ENCODE data around the gene SETD4. TPM values are rescaled to one million over a fixed set of nuclear protein-coding genes. Genes with fewer than 3 reads are reported as not detected.

SETD4 gene
- total RNA-seq, 1 experiment from 2014 or later = 12.5 TPM

DNA sequence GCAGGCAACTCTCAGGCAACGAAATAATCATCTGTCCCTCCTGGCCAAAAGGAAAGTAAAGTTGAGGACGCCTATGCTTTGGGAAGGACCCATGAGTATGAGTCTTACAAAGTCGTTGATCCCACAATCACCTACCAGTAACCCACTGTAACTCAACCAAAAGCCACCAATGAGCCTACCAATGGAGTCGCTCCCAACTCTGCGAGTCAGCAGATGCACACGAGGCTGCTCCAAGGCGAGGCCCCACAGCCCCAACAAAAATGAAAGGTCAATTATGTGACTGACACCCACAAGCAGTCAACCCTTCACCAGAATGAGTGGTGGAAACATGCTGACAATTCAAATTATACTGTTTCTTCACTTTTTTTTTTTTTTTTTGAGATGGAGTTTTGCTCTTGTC, 12.0 kb downstream of the SETD4 start:
- ChIA-PET CTCF (no interaction called here), POLR2A (ENCODE audit: unreplicated experiment) (no interaction called here)
- no peaks in the 10 kb centered on the region for H3F3A ChIP-seq (ENCODE audit: low read length, unreplicated experiment)
- H3K4me3 ChIP-seq (ENCODE audit: low read length) = no peak overlapping the region
- H4K20me1 ChIP-seq (ENCODE audit: low read length) = no peaks in the 10 kb centered on the region
- no peak for ATAC-seq
- TF ChIP-seq EZH2phosphoT487 (IDR thresholded peaks at IDR 0.05; ENCODE audit: borderline replicate concordance, low read length) (no peak), EZH2 (IDR thresholded peaks at IDR 0.05; ENCODE audit: low read length, unreplicated experiment) (no peak), CTCF (conservative IDR thresholded peaks at IDR 0.05; ENCODE audit: low read depth, low read length) (no peak)
- no TSS peak for BruUV-seq (replicated peaks)
- no peak overlapping the region for H3K27ac ChIP-seq (ENCODE audit: low read length)
- H3K9me2 ChIP-seq (replicated peaks; ENCODE audit: low read length) = no peaks in the 10 kb centered on the region
- H3K4me1 ChIP-seq (ENCODE audit: insufficient read depth, low read length) = 0 out of 2 replicates have a peak, but pooled peaks cover 7% of the 10 kb centered on the region
- H2AFZ ChIP-seq (ENCODE audit: low read length) = no peak overlapping the region
- no peak overlapping the region for H3K9ac ChIP-seq (ENCODE audit: low read length)
- peaks cover 44% of the 10 kb centered on the region for H3K36me3 ChIP-seq (ENCODE audit: low read depth, low read length)
- DNase-seq = no peak
- H3K27me3 ChIP-seq (ENCODE audit: low read length) = no peaks in the 10 kb centered on the region
- no peaks in the 10 kb centered on the region for H3K9me3 ChIP-seq (ENCODE audit: low read length)
- intact Hi-C loops (cut with micrococcal nuclease) = no loop called here
- H3K4me2 ChIP-seq (ENCODE audit: low read length) = no peak overlapping the region
- no peaks in the 10 kb centered on the region for H3K79me2 ChIP-seq (ENCODE audit: low read length)

DNA sequence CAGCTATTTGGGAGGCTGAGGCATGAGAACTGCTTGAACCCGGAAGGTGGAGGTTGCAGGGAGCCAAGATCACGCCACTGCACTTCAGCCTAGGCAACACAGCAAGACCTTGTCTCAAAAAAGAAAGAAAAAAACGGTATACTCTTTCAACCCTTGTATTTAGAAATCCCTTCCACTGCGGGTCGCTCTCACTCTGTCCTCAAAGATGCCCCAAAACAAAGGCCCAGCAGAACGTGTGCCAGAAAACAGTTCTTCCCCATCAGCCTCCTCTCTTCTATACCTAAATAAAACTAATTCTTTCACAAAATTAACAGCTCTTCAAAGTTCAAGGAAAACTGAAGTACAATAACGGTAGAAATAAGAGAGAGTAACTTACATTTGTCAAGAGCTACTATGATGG, 13.2 kb downstream of the SETD4 start:
- BruUV-seq (replicated peaks) = no TSS peak
- Histone ChIP-seq H3K4me1 (ENCODE audit: insufficient read depth, low read length) (0 out of 2 replicates have a peak, but pooled peaks cover 7% of the 10 kb centered on the region), H3K27ac (ENCODE audit: low read length) (no peak overlapping the region), H3F3A (ENCODE audit: low read length, unreplicated experiment) (no peaks in the 10 kb centered on the region), H3K4me3 (ENCODE audit: low read length) (no peak overlapping the region), H3K9ac (ENCODE audit: low read length) (no peak overlapping the region), H2AFZ (ENCODE audit: low read length) (no peak overlapping the region), H3K9me2 (replicated peaks; ENCODE audit: low read length) (no peaks in the 10 kb centered on the region), H3K9me3 (ENCODE audit: low read length) (no peaks in the 10 kb centered on the region), H4K20me1 (ENCODE audit: low read length) (no peaks in the 10 kb centered on the region), H3K27me3 (ENCODE audit: low read length) (no peaks in the 10 kb centered on the region), H3K36me3 (ENCODE audit: low read depth, low read length) (peaks cover 49% of the 10 kb centered on the region), H3K4me2 (ENCODE audit: low read length) (no peak overlapping the region), H3K79me2 (ENCODE audit: low read length) (no peaks in the 10 kb centered on the region)
- ChIA-PET POLR2A (ENCODE audit: unreplicated experiment) (interaction anchor here (0.5 kb wide), 1 partner anchor 1200 kb away, joined by 5 read pairs; no protein-coding TSS in a partner anchor), CTCF (no interaction called here)
- DNase-seq (no peak), ATAC-seq (no peak)
- no peak for TF ChIP-seq CTCF (conservative IDR thresholded peaks at IDR 0.05; ENCODE audit: low read depth, low read length)
- TF ChIP-seq EZH2 (IDR thresholded peaks at IDR 0.05; ENCODE audit: low read length, unreplicated experiment) = no peak
- TF ChIP-seq EZH2phosphoT487 (IDR thresholded peaks at IDR 0.05; ENCODE audit: borderline replicate concordance, low read length) = no peak
- intact Hi-C loops (cut with micrococcal nuclease) = no loop called here

- H3K4me3 ChIP-seq (ENCODE audit: low read length) = no peak overlapping the region
- H3K9me3 ChIP-seq (ENCODE audit: low read length) = no peaks in the 10 kb centered on the region
- ChIA-PET POLR2A (ENCODE audit: unreplicated experiment) (no interaction called here), CTCF (no interaction called here)
- no peaks in the 10 kb centered on the region for H3F3A ChIP-seq (ENCODE audit: low read length, unreplicated experiment)
- H3K4me1 ChIP-seq (ENCODE audit: insufficient read depth, low read length) = 0 out of 2 replicates have a peak, but pooled peaks cover 7% of the 10 kb centered on the region
- peaks cover 56% of the 10 kb centered on the region for H3K36me3 ChIP-seq (ENCODE audit: low read depth, low read length)
- no peak for TF ChIP-seq EZH2 (IDR thresholded peaks at IDR 0.05; ENCODE audit: low read length, unreplicated experiment)
- TF ChIP-seq EZH2phosphoT487 (IDR thresholded peaks at IDR 0.05; ENCODE audit: borderline replicate concordance, low read length) = no peak
- no peak for TF ChIP-seq CTCF (conservative IDR thresholded peaks at IDR 0.05; ENCODE audit: low read depth, low read length)
- H4K20me1 ChIP-seq (ENCODE audit: low read length) = no peaks in the 10 kb centered on the region
- DNase-seq = peak; percentile 33
- H3K27ac ChIP-seq (ENCODE audit: low read length) = no peak overlapping the region
- no peak overlapping the region for H3K4me2 ChIP-seq (ENCODE audit: low read length)
- peak; percentile 77 for ATAC-seq
- H3K9me2 ChIP-seq (replicated peaks; ENCODE audit: low read length) = no peaks in the 10 kb centered on the region
- no peak overlapping the region for H2AFZ ChIP-seq (ENCODE audit: low read length)
- no peaks in the 10 kb centered on the region for H3K27me3 ChIP-seq (ENCODE audit: low read length)
- no peak overlapping the region for H3K9ac ChIP-seq (ENCODE audit: low read length)
- no TSS peak for BruUV-seq (replicated peaks)
- intact Hi-C loops (cut with micrococcal nuclease) = no loop called here
- H3K79me2 ChIP-seq (ENCODE audit: low read length) = no peaks in the 10 kb centered on the region
These were observed 14.3 kb downstream of the SETD4 start for GRCh38 chr21:36045993-36046392.
